Breast epithelium (tissue), 4 donors: Measurements from ENCODE around the gene SNRPA1. TPM values are rescaled to one million over a fixed set of nuclear protein-coding genes. Genes with fewer than 3 reads are reported as not detected.

Experiments
- DNase-seq, 2 donors: peaks; one replicate each; pipeline ENCODE4 v3.0.0-alpha.2; 2019; ENCODE audit warnings: low spot score in 2 of 2
- H3K27ac ChIP-seq, 2 donors: fragments of 200-600 bp; sonication (generic) in 1 of 2; one replicate each; pipeline ENCODE4 v1.5.1; 2016 to 2019; ENCODE audit warnings: mild to moderate bottlenecking in 1 of 2
- H3K27me3 ChIP-seq, 2 donors: fragments of 200-600 bp; sonication (generic) in 1 of 2; one replicate each; pipeline versions ENCODE4 v1.5.1 to v1.6.0; 2017 to 2019; ENCODE audit warnings: control low read depth in 1 of 2, mild to moderate bottlenecking in 1 of 2
- H3K36me3 ChIP-seq: fragments of 200-600 bp; one replicate; pipeline ENCODE4 v1.5.1; 2019
- H3K4me1 ChIP-seq, 2 donors: fragments of 200-600 bp; sonication (generic); one replicate each; pipeline ENCODE4 v1.5.1; 2016 to 2019; ENCODE audit warnings: control low read depth in 1 of 2
- H3K4me3 ChIP-seq, 3 donors: fragments of 200-600 bp; sonication (generic); 1 replicate in 2 of 3; 2 replicates in 1 of 3; pipeline ENCODE4 v1.5.1; 2016 to 2019; ENCODE audit warnings: mild to moderate bottlenecking in 3 of 3, moderate library complexity in 2 of 3
- H3K9me3 ChIP-seq, 2 donors: fragments of 200-600 bp; sonication (generic) in 1 of 2; one replicate each; pipeline ENCODE4 v1.5.1; 2016 to 2019; ENCODE audit warnings: control low read depth in 1 of 2
- CTCF ChIP-seq, 3 donors: fragments of 450-650 bp; IDR thresholded peaks; one replicate each; pipeline ENCODE4 v1.5.1; 2016 to 2017; ENCODE audit warnings: antibody characterized with exemption in 3 of 3, mild to moderate bottlenecking in 3 of 3, moderate library complexity in 3 of 3
- POLR2A ChIP-seq: fragments of 450-650 bp; IDR thresholded peaks from one replicate; pipeline ENCODE4 v1.6.1; 2016; ENCODE audit warnings: antibody characterized with exemption, mild to moderate bottlenecking, moderate library complexity
- POLR2AphosphoS5 ChIP-seq, 3 donors: sonication (generic); formaldehyde crosslinking; IDR thresholded peaks; one replicate each; pipeline ENCODE4 v1.6.1; 2017; ENCODE audit warnings: antibody characterized with exemption in 3 of 3
- intact Hi-C: fragments of 100-400 bp; cut with DNase I; formaldehyde crosslinking; loops from one replicate; pipeline ENCODE4 v1.15.1; 2023; ENCODE audit warnings: low total_unique reads
- total RNA-seq, 3 donors: library from RNA; depleted of rRNA; stranded (reverse); fragments of >200 nt; gene quantifications; one replicate each; pipeline ENCODE4 v1.1.0, GENCODE V29; 2016

SNRPA1 gene
- total RNA-seq, 3 donors from 2014 or later = 26.4 to 51.1 (median 44.3) TPM

GRCh38 chr15:101317336-101317872 lies 22.4 kb upstream of the SNRPA1 start:
- H3K36me3 ChIP-seq = no peaks in the 10 kb centered on the region
- DNase-seq = no peak
- H3K9me3 ChIP-seq = no peaks in the 10 kb centered on the region
- intact Hi-C loops = no loop called here
- no peak for TF ChIP-seq CTCF (IDR thresholded peaks at IDR 0.05)
- TF ChIP-seq POLR2A = no peak
- no peak for TF ChIP-seq POLR2AphosphoS5 (IDR thresholded peaks at IDR 0.05)
- H3K27ac ChIP-seq = no peak overlapping the region
- H3K27me3 ChIP-seq = no peaks in the 10 kb centered on the region
- no peaks in the 10 kb centered on the region for H3K4me1 ChIP-seq
- H3K4me3 ChIP-seq = no peak overlapping the region

DNA sequence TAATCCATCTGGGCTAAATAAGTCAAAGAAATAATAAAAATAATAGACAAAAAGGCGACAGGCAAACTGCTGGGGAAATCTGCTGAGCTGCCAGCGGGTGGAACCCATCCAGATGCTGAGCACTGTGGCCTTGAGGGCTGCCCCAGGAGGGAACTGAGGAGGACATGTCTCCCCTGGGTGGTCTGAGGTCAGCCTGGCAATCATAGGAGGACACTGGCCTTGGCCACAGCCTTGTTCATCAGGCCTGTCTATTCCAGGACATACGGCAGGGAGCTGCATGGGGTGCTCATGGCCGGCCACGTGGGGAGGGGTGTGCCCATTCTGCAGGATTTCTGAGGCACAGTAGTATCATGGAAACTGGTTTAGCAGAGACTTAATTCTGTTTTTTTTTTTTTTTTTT lies 21.5 kb upstream of the SNRPA1 start:
- Histone ChIP-seq H3K27me3 (no peaks in the 10 kb centered on the region), H3K9me3 (no peaks in the 10 kb centered on the region), H3K4me3 (no peak overlapping the region), H3K36me3 (no peaks in the 10 kb centered on the region), H3K4me1 (no peaks in the 10 kb centered on the region), H3K27ac (no peak overlapping the region)
- TF ChIP-seq POLR2AphosphoS5 (IDR thresholded peaks at IDR 0.05) (no peak), POLR2A (no peak), CTCF (IDR thresholded peaks at IDR 0.05) (no peak)
- intact Hi-C loops = no loop called here
- DNase-seq = no peak

DNA sequence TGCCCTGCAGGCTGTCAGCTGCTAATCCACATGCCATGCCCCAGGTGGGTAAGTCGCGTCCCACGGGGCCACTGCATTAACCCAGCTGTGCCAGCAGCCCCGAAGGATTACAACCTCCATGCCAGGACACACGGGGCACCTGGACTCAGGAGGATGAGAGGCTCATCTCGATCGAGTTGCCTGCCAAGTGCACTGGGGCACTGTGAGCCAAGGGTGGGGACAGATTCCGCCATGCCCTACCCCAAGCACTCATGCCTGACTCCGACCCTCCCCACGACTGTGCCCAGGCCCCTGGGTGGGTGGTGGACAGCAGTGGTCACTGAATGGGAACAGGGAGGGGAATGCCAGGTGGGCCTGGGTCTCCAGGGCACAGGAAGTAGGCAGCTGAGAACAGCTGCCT lies 20.7 kb upstream of the SNRPA1 start:
- H3K9me3 ChIP-seq = no peaks in the 10 kb centered on the region
- H3K27me3 ChIP-seq = no peaks in the 10 kb centered on the region
- H3K27ac ChIP-seq = no peak overlapping the region
- H3K4me3 ChIP-seq = no peak overlapping the region
- H3K4me1 ChIP-seq = no peaks in the 10 kb centered on the region
- TF ChIP-seq POLR2AphosphoS5 (IDR thresholded peaks at IDR 0.05) = no peak
- TF ChIP-seq POLR2A = no peak
- no peak for TF ChIP-seq CTCF (IDR thresholded peaks at IDR 0.05)
- no peak for DNase-seq
- no peaks in the 10 kb centered on the region for H3K36me3 ChIP-seq
- intact Hi-C loops = no loop called here

DNA sequence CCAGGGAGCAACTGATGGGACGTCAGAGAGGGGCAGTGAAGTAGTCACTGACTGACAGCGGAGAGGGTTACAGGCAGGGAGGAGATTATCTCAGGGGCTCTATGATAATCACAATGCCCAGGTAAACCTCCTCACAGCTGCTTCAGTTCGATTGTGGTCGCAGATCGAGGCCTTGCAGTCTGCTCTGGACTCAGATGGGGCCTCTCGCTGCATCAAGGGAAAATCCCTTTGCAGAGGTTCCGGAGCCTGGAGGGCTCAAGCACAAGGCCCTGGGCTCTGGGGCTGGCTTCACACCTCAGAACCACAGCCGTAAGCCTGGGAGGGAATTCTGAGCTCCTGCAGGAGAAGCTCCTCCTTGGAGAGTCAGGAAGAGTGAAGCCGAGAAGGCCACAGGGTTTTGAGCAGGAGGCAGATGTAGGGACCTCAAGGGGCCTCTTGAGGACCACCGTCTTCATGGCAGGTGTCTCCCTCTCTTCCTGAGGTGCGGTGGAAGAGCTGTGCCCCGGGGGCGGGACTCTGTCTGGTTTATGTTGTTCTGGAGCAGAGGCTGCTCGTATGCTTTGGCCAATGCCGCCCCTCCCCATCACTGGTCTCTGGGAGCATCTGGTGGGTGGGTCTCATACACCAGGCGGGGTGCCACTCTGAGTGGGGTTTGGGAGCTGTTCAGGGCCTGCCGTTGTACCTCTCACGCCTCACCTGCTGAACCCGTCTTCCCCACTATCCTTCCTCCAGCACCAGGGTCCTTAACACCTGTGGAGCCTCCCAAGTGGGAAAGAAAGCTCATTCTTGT lies 19.5 kb upstream of the SNRPA1 start:
- no peak overlapping the region for H3K4me3 ChIP-seq
- no peaks in the 10 kb centered on the region for H3K4me1 ChIP-seq
- intact Hi-C loops = no loop called here
- H3K27ac ChIP-seq = no peak overlapping the region
- no peak for DNase-seq
- no peaks in the 10 kb centered on the region for H3K27me3 ChIP-seq
- no peaks in the 10 kb centered on the region for H3K36me3 ChIP-seq
- H3K9me3 ChIP-seq = no peaks in the 10 kb centered on the region
- no peak for TF ChIP-seq POLR2A
- TF ChIP-seq POLR2AphosphoS5 (IDR thresholded peaks at IDR 0.05) = no peak
- TF ChIP-seq CTCF (IDR thresholded peaks at IDR 0.05) = no peak

GRCh38 chr15:101313041-101313761 lies 18.2 kb upstream of the SNRPA1 start:
- Histone ChIP-seq H3K27ac (no peak overlapping the region), H3K36me3 (no peaks in the 10 kb centered on the region), H3K4me3 (no peak overlapping the region), H3K9me3 (no peaks in the 10 kb centered on the region), H3K27me3 (no peaks in the 10 kb centered on the region), H3K4me1 (no peaks in the 10 kb centered on the region)
- no peak for TF ChIP-seq CTCF (IDR thresholded peaks at IDR 0.05)
- TF ChIP-seq POLR2A = no peak
- intact Hi-C loops = no loop called here
- DNase-seq = no peak
